Neural cell (in vitro differentiated cells): ENCODE results near the gene TMEM164.

Experiments
- CTCF ChIP-seq: fragments of 450-650 bp; IDR thresholded peaks from 2 replicates; pipeline ENCODE4 v1.5.1; 2014; ENCODE audit warnings: antibody characterized with exemption, mild to moderate bottlenecking, moderate library complexity; ENCODE audit not compliant: poor library complexity, severe bottlenecking
- EP300 ChIP-seq: fragments of 450-650 bp; conservative IDR thresholded peaks from 2 replicates; pipeline ENCODE4 v1.6.1; 2014; ENCODE audit warnings: antibody characterized with exemption, mild to moderate bottlenecking, moderate library complexity; ENCODE audit not compliant: poor library complexity, severe bottlenecking
- EZH2 ChIP-seq: fragments of 200-600, 300-800 bp; shearing (Covaris generic), sonication (generic); IDR thresholded peaks from 2 replicates; pipeline ENCODE4 v1.6.1; 2014; ENCODE audit warnings: antibody characterized with exemption, low read length, borderline replicate concordance, mild to moderate bottlenecking; ENCODE audit not compliant: insufficient read depth, poor library complexity, severe bottlenecking
- MXI1 ChIP-seq: fragments of 450-650 bp; conservative IDR thresholded peaks from 2 replicates; pipeline ENCODE4 v1.6.1; 2014; ENCODE audit warnings: antibody characterized with exemption, mild to moderate bottlenecking; ENCODE audit not compliant: poor library complexity, severe bottlenecking
- POLR2AphosphoS5 ChIP-seq: IDR thresholded peaks from 2 replicates; pipeline ENCODE4 v1.6.1; 2012
- RAD21 ChIP-seq: fragments of 450-650 bp; conservative IDR thresholded peaks from 2 replicates; pipeline ENCODE4 v1.6.1; 2014; ENCODE audit warnings: antibody characterized with exemption, mild to moderate bottlenecking, moderate library complexity
- TAF1 ChIP-seq: IDR thresholded peaks from 2 replicates; pipeline ENCODE4 v1.6.1; 2012; ENCODE audit warnings: low read depth

- no peak for TF ChIP-seq POLR2AphosphoS5
- no peak for TF ChIP-seq EP300
- TF ChIP-seq CTCF: no peak
- no peak for TF ChIP-seq EZH2
- no peak for TF ChIP-seq RAD21
- no peak for TF ChIP-seq TAF1
- TF ChIP-seq MXI1: no peak
These were observed 84.8 kb downstream of the TMEM164 start for GRCh38 chrX:110087485-110088356.
